ENCODE data around the gene DNM3.

DNM3 gene

GRCh38 chr1:172382990-172383389, 541.7 kb downstream of the DNM3 start:
- no peak for DNase-seq

GRCh38 chr1:172383536-172383935, 542.2 kb downstream of the DNM3 start:
- no peak for DNase-seq

- DNase-seq = no peak
Observed at GRCh38 chr1:172384656-172385055, 543.4 kb downstream of the DNM3 start.

- no peak for DNase-seq
Observed at GRCh38 chr1:172386046-172386445, 544.7 kb downstream of the DNM3 start.

- DNase-seq = no peak
Observed at GRCh38 chr1:172388490-172388889, 547.2 kb downstream of the DNM3 start.

- DNase-seq = no peak
Observed at GRCh38 chr1:172390301-172390682, 549.0 kb downstream of the DNM3 start.

- no peak for DNase-seq
Observed at GRCh38 chr1:172390683-172391551, 549.6 kb downstream of the DNM3 start.

- DNase-seq = no peak
Observed at GRCh38 chr1:172391976-172392375, 550.7 kb downstream of the DNM3 start.

GRCh38 chr1:172393354-172393753, 552.1 kb downstream of the DNM3 start:
- no peak for DNase-seq

GRCh38 chr1:172394141-172394751, 552.9 kb downstream of the DNM3 start:
- DNase-seq = peak; percentile 79

GRCh38 chr1:172394811-172395210, 553.5 kb downstream of the DNM3 start:
- DNase-seq = no peak

GRCh38 chr1:172395576-172395975, 554.3 kb downstream of the DNM3 start:
- no peak for DNase-seq

- DNase-seq = no peak
Observed at GRCh38 chr1:172397221-172397620, 555.9 kb downstream of the DNM3 start.

GRCh38 chr1:172397633-172398032, 556.3 kb downstream of the DNM3 start:
- no peak for DNase-seq

GRCh38 chr1:172398193-172398592, 556.9 kb downstream of the DNM3 start:
- DNase-seq = no peak

- DNase-seq = peak; percentile 22
Observed at GRCh38 chr1:172398970-172399755, 557.9 kb downstream of the DNM3 start.

GRCh38 chr1:172399756-172400721, 558.7 kb downstream of the DNM3 start:
- no peak for DNase-seq

- DNase-seq = no peak
Observed at GRCh38 chr1:172400722-172401105, 559.4 kb downstream of the DNM3 start.

GRCh38 chr1:172401477-172401876, 560.2 kb downstream of the DNM3 start:
- DNase-seq = no peak

- DNase-seq = peak; percentile 36
Observed at GRCh38 chr1:172401892-172402291, 560.6 kb downstream of the DNM3 start.

- DNase-seq = no peak
Observed at GRCh38 chr1:172402878-172403569, 561.7 kb downstream of the DNM3 start.

- DNase-seq = no peak
Observed at GRCh38 chr1:172404121-172404520, 562.8 kb downstream of the DNM3 start.

Measured in activated CD4-positive, alpha-beta T cell treated with anti-CD3 and anti-CD28 coated beads for 48 hours (primary cell).